ENCODE measurements around the gene CEP128. TPM values are rescaled to one million over a fixed set of nuclear protein-coding genes. Genes with fewer than 3 reads are reported as not detected.

Gene CEP128
- total RNA-seq, 1 experiment from 2014 or later = 9.5 TPM

- DNase-seq (ENCODE audit: low read depth) = no peak
These were observed 333.0 kb downstream of the CEP128 start for GRCh38 chr14:80608563-80608962.

- no peak for DNase-seq (ENCODE audit: low read depth)
These were observed 333.9 kb downstream of the CEP128 start for GRCh38 chr14:80607430-80608190.

- no peak for DNase-seq (ENCODE audit: low read depth)
These were observed 335.2 kb downstream of the CEP128 start for GRCh38 chr14:80606347-80606772.

GRCh38 chr14:80605536-80605935 lies 336.0 kb downstream of the CEP128 start:
- DNase-seq (ENCODE audit: low read depth) = no peak

- no peak for DNase-seq (ENCODE audit: low read depth)
These were observed 338.6 kb downstream of the CEP128 start for GRCh38 chr14:80602946-80603345.

- peak; percentile 25 for DNase-seq (ENCODE audit: low read depth)
These were observed 354.3 kb downstream of the CEP128 start for GRCh38 chr14:80587096-80587724.

- no peak for DNase-seq (ENCODE audit: low read depth)
These were observed 355.4 kb downstream of the CEP128 start for GRCh38 chr14:80586131-80586530.

GRCh38 chr14:80585506-80585835 lies 356.1 kb downstream of the CEP128 start:
- DNase-seq (ENCODE audit: low read depth) = no peak

- peak; percentile 28 for DNase-seq (ENCODE audit: low read depth)
These were observed 356.6 kb downstream of the CEP128 start for GRCh38 chr14:80584744-80585505.

GRCh38 chr14:80577599-80577998 lies 363.9 kb downstream of the CEP128 start:
- DNase-seq (ENCODE audit: low read depth) = no peak

GRCh38 chr14:80576401-80576800 lies 365.1 kb downstream of the CEP128 start:
- DNase-seq (ENCODE audit: low read depth) = no peak

- no peak for DNase-seq (ENCODE audit: low read depth)
These were observed 365.8 kb downstream of the CEP128 start for GRCh38 chr14:80575763-80576162.

- no peak for DNase-seq (ENCODE audit: low read depth)
These were observed 368.9 kb downstream of the CEP128 start for GRCh38 chr14:80572666-80573065.

GRCh38 chr14:80570930-80571298 lies 370.6 kb downstream of the CEP128 start:
- no peak for DNase-seq (ENCODE audit: low read depth)

- DNase-seq (ENCODE audit: low read depth) = peak; percentile 66
These were observed 373.5 kb downstream of the CEP128 start for GRCh38 chr14:80567905-80568536.

GRCh38 chr14:80565001-80565400 lies 376.5 kb downstream of the CEP128 start:
- DNase-seq (ENCODE audit: low read depth) = no peak

- DNase-seq (ENCODE audit: low read depth) = no peak
These were observed 377.5 kb downstream of the CEP128 start for GRCh38 chr14:80564051-80564450.

- no peak for DNase-seq (ENCODE audit: low read depth)
These were observed 380.5 kb downstream of the CEP128 start for GRCh38 chr14:80560800-80561657.

- no peak for DNase-seq (ENCODE audit: low read depth)
These were observed 387.4 kb downstream of the CEP128 start for GRCh38 chr14:80554139-80554538.

- no peak for DNase-seq (ENCODE audit: low read depth)
These were observed 392.4 kb downstream of the CEP128 start for GRCh38 chr14:80549141-80549540.

Measured in Daoy (cell line).